Heart left ventricle (tissue), 16 donors: ENCODE data around the gene ELAVL1. TPM values are rescaled to one million over a fixed set of nuclear protein-coding genes. Genes with fewer than 3 reads are reported as not detected.

Source experiments
- ATAC-seq, 4 donors: fragments of 200-7000 bp; cut with Tn5 transposase; one replicate each; pipeline ENCODE4 v1.9.1; 2020 to 2022; ENCODE audit warnings: moderate library complexity in 4 of 4, mild to moderate bottlenecking in 3 of 4, moderate number of reproducible peaks in 1 of 4
- DNase-seq, 5 donors: peaks; one replicate each; pipeline ENCODE4 v3.0.0-alpha.2; 2020
- H3K27ac ChIP-seq, 12 donors: fragments of 200-600 bp; sonication (generic) in 4 of 12; one replicate each; pipeline versions ENCODE4 v1.5.0 to v1.8.0; 2016 to 2022; ENCODE audit warnings: mild to moderate bottlenecking in 2 of 12
- H3K27me3 ChIP-seq, 9 donors: fragments of 200-600 bp; sonication (generic) in 2 of 9; one replicate each; pipeline versions ENCODE4 v1.5.1 to v1.8.0; 2016 to 2022; ENCODE audit warnings: mild to moderate bottlenecking in 3 of 9
- H3K36me3 ChIP-seq, 9 donors: fragments of 200-600 bp; sonication (generic) in 2 of 9; one replicate each; pipeline versions ENCODE4 v1.5.0 to v1.8.0; 2018 to 2022; ENCODE audit warnings: mild to moderate bottlenecking in 2 of 9
- H3K4me1 ChIP-seq, 12 donors: fragments of 200-600 bp; sonication (generic) in 4 of 12; one replicate each; pipeline versions ENCODE4 v1.5.0 to v1.8.0; 2016 to 2022; ENCODE audit warnings: mild to moderate bottlenecking in 3 of 12
- H3K4me3 ChIP-seq, 12 donors: fragments of 200-600 bp; sonication (generic) in 4 of 12; one replicate each; pipeline versions ENCODE4 v1.5.0 to v1.8.0; 2017 to 2022; ENCODE audit warnings: mild to moderate bottlenecking in 9 of 12, moderate library complexity in 4 of 12
- H3K9me3 ChIP-seq, 12 donors: fragments of 200-600 bp; sonication (generic) in 4 of 12; one replicate each; pipeline versions ENCODE4 v1.5.0 to v1.8.0; 2016 to 2022; ENCODE audit warnings: mild to moderate bottlenecking in 1 of 12
- CTCF ChIP-seq, 12 donors: fragments of 200-600 bp; sonication (generic) in 4 of 12; IDR thresholded peaks; one replicate each; pipeline versions ENCODE4 v1.5.0 to v1.8.0; 2018 to 2022; ENCODE audit warnings: antibody characterized with exemption in 12 of 12, mild to moderate bottlenecking in 5 of 12
- POLR2A ChIP-seq, 2 donors: fragments of 450-650 bp; IDR thresholded peaks; one replicate each; pipeline ENCODE4 v1.6.1; 2017; ENCODE audit warnings: antibody characterized with exemption in 2 of 2, mild to moderate bottlenecking in 2 of 2, moderate library complexity in 2 of 2
- WGBS, 4 donors: extraction: QIAGEN DNeasy Blood & Tissue Kit in 2 of 4; methylation state at CpG; one replicate each; pipeline versions ENCODE4 v1.1.5 to v1.1.7; 2013 to 2018; 5-methylcytosine and 5-hydroxymethylcytosine counted together
- intact Hi-C, 10 donors: fragments of 100-400 bp; cut with DNase I; formaldehyde crosslinking; loops; one replicate each; pipeline versions ENCODE4 v1.11.1 to v1.14.2; 2022
- polyA plus RNA-seq, 2 donors: library from polyadenylated mRNA; stranded (reverse); fragments of 200-250 nt; gene quantifications; one replicate each; pipeline ENCODE4 v1.2.3, GENCODE V29; 2013
- total RNA-seq, 9 donors: library from RNA; depleted of rRNA in 2 of 9; stranded (reverse); fragments of >200 nt in 2 of 9; fragmentation: NEBNext Ultra II Directional in 3 of 9; extraction: Animal tissue kit (Norgen Biotek cat#: 25700) in 3 of 9; gene quantifications; one replicate each; pipeline versions ENCODE4 v1.1.0 to v1.2.4, GENCODE V29; 2016 to 2023
- donor health status: ischemic (EF 13 %, LVEDD 7.1; RV severe dilation, severe dysfunction).
- donor health status: healthy with polysubstance abuse.
- donor health status: DM: no; HTN: yes; CAD: no.
- donor health status: DM: no; HTN: no; CAD: no.
- donor health status: ischemic (EF 25% LVEDD 6.9; RV normal size, moderate dysfunction).
- donor health status: ischemic (EF 25% LVEDD 5.7; RV mildly dilated, moderate dysfunction).
- donor health status: healthy.
- donor health status: DM: yes; HTN: yes; CAD: no.
- donor health status: ischemic (EF 35%, LVEDD 5.7; RV mildly dilated, moderate dysfunction).
- donor health status: nonischemic (EF 11% LVEDD 7.7; RV severe dilation, severe dysfunction).
- donor health status: DM: yes; HTN: yes; CAD: no.
- donor health status: PGD.
- donor health status: ischemic (EF 29% LVEDD 5.4; RV normal size, mild dysfunction).
- donor health status: nonischemic (EF 23%, LVEDD 6.1; RV moderate dilation, normal function).

The ELAVL1 gene
- total and polyA plus RNA-seq, 11 donors = 9.8 to 62.0 (median 52.6) TPM

GRCh38 chr19:7917267-7918061 lies 88.0 kb downstream of the ELAVL1 start:
- Histone ChIP-seq H3K27ac (peak overlapping the region in 10 of 12 donors; percentile 19 to 84 (median 60)), H3K4me1 (peaks cover 5 to 64% (median 37%) of the 10 kb centered on the region in 12 donors), H3K36me3 (peaks cover 0 to 17% (median 12%) of the 10 kb centered on the region in 9 donors), H3K4me3 (peak overlapping the region; percentile 10 to 56 (median 38)), H3K9me3 (no peaks in the 10 kb centered on the region), H3K27me3 (peaks cover 16 to 51% (median 33%) of the 10 kb centered on the region in 9 donors)
- WGBS, 4 donors = 1 to 10% (median 1%) methylated on average over 2 to 71 of the region's 71 CpGs
- peak in 2 of 4 donors; percentile 3 to 4 for ATAC-seq
- peak in 11 of 12 donors; percentile 22 to 64 (median 47) for TF ChIP-seq CTCF (IDR thresholded peaks at IDR 0.05)
- TF ChIP-seq POLR2A (IDR thresholded peaks at IDR 0.05) = peak in 1 of 2 donors; percentile 10
- DNase-seq = peak in 1 of 5 donors; percentile 63
- intact Hi-C loops = loop anchor here in 1 of 10 donors (2.0 kb wide), 1 partner anchor 13 kb away; no protein-coding TSS in a partner anchor

- Histone ChIP-seq H3K9me3 (no peaks in the 10 kb centered on the region), H3K4me1 (peaks cover 5 to 61% (median 34%) of the 10 kb centered on the region in 12 donors), H3K4me3 (peak overlapping the region in 11 of 12 donors; percentile 10 to 56 (median 39)), H3K27ac (peak overlapping the region in 8 of 12 donors; percentile 24 to 84 (median 70)), H3K27me3 (peaks cover 16 to 51% (median 33%) of the 10 kb centered on the region in 9 donors), H3K36me3 (peaks cover under 1 to 17% (median 12%) of the 10 kb centered on the region in 9 donors)
- intact Hi-C loops = no loop called here
- DNase-seq = no peak
- 2 to 8% (median 6%) methylated on average over 6 to 12 of the region's 12 CpGs; no CpG with 5 or more reads in 1 of the 4 donors for WGBS, 4 donors
- TF ChIP-seq CTCF (IDR thresholded peaks at IDR 0.05) (no peak), POLR2A (IDR thresholded peaks at IDR 0.05) (peak in 1 of 2 donors; percentile 0)
- no peak for ATAC-seq
These were observed 88.5 kb downstream of the ELAVL1 start for GRCh38 chr19:7916955-7917266.

GRCh38 chr19:7916103-7916954 lies 89.1 kb downstream of the ELAVL1 start:
- TF ChIP-seq CTCF (IDR thresholded peaks at IDR 0.05) = no peak
- TF ChIP-seq POLR2A (IDR thresholded peaks at IDR 0.05) = peak in 1 of 2 donors; percentile 4
- peaks cover under 1 to 55% (median 28%) of the 10 kb centered on the region in 12 donors for H3K4me1 ChIP-seq
- ATAC-seq = no peak
- no peaks in the 10 kb centered on the region for H3K9me3 ChIP-seq
- peaks cover 6 to 20% (median 15%) of the 10 kb centered on the region in 9 donors for H3K36me3 ChIP-seq
- peak in 1 of 5 donors; percentile 63 for DNase-seq
- intact Hi-C loops = no loop called here
- H3K27ac ChIP-seq = peak overlapping the region in 5 of 12 donors; percentile 24 to 80 (median 75)
- WGBS, 4 donors = 0 to 2% (median 1%) methylated on average over 22 to 104 of the region's 104 CpGs
- peaks cover 16 to 51% (median 33%) of the 10 kb centered on the region in 9 donors for H3K27me3 ChIP-seq
- peak overlapping the region; percentile 7 to 56 (median 38) for H3K4me3 ChIP-seq
